Measurements from ENCODE around the gene TMBIM6.

The TMBIM6 gene

DNA sequence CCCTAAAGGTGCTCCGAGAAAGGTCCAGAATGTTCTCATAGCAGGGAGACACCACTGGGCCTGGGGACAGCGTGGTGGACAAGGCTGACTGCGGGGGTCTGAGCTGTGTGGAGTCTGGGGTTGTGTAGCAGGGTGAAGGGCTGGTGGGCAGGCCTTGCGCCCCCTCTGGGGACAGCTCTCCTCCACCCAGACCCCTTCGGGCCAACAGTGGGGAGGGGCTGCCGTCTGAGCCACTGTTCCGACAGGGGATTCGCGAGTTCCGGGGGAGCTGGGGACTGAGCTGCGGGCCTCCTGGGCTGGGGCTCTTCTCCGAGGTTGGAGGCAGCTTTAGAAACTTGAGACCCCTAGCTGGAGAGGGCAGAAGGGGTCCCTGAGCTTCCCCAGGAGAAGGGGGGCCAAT is 54.8 kb downstream of the TMBIM6 start:
- TF ChIP-seq, protein P1, sequence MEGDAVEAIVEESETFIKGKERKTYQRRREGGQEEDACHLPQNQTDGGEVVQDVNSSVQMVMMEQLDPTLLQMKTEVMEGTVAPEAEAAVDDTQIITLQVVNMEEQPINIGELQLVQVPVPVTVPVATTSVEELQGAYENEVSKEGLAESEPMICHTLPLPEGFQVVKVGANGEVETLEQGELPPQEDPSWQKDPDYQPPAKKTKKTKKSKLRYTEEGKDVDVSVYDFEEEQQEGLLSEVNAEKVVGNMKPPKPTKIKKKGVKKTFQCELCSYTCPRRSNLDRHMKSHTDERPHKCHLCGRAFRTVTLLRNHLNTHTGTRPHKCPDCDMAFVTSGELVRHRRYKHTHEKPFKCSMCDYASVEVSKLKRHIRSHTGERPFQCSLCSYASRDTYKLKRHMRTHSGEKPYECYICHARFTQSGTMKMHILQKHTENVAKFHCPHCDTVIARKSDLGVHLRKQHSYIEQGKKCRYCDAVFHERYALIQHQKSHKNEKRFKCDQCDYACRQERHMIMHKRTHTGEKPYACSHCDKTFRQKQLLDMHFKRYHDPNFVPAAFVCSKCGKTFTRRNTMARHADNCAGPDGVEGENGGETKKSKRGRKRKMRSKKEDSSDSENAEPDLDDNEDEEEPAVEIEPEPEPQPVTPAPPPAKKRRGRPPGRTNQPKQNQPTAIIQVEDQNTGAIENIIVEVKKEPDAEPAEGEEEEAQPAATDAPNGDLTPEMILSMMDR (IDR thresholded peaks at IDR 0.05), result no peak
- Histone ChIP-seq H3K9me3 (no peaks in the 10 kb centered on the region), H3K4me1 (ENCODE audit: control insufficient read depth in 1 of 2, insufficient read depth in 1 of 2, low read depth in 1 of 2, low read length in 1 of 2) (peaks cover 31 to 32% of the 10 kb centered on the region in 2 experiments), H3K27ac (peak overlapping the region; percentile 76), H3K4me3 (ENCODE audit: low read depth in 1 of 2, low read length in 1 of 2) (peak overlapping the region; percentile 62 to 63), H3K27me3 (no peaks in the 10 kb centered on the region), H3K36me3 (peaks cover 35% of the 10 kb centered on the region)

DNA sequence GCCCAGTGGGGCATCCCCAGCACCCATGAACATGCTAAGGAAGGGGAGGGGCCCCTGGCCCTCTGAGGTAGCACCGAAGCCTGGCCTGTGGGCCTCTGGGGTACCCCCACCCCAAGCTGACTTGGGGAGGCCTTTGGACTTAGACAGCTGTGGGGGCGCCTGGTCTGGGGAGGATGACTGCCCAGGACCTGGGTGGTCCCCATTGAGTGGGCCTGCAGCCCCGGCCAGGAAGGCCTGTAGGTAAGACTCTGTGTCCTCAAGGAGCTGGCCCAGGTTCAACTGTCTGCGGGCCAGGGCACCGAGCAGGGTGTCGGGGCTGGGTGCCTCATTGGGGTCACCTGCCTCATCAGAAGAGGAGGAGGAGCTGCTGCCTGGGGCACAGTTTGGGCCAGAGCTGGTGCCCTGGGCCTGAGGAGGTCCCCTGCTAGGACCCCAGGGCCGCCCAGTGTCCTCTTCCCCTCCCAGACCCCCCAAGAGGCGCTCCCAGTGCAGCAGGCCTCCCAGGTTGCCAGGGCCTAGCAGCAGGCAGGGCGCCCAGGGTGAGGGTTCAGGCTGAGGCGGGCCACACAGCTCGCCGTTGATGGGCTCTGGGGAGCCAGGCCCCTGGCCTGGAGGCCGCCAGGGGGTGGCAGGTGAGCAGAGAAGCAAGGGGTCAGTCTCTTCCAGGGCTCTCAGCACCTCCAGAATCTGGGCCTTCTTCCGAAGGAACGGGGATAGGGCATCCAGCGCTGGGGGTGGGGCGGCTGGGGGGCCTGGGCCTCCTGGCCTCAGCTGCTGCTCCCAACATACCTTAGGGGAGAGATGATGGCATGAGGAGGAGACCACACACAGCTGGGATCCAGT is 55.5 kb downstream of the TMBIM6 start:
- Histone ChIP-seq H3K36me3 (peaks cover 35% of the 10 kb centered on the region), H3K4me1 (ENCODE audit: control insufficient read depth in 1 of 2, insufficient read depth in 1 of 2, low read depth in 1 of 2, low read length in 1 of 2) (peaks cover 28 to 31% of the 10 kb centered on the region in 2 experiments)
- TF ChIP-seq, protein P1 (IDR thresholded peaks at IDR 0.05), result no peak

DNA sequence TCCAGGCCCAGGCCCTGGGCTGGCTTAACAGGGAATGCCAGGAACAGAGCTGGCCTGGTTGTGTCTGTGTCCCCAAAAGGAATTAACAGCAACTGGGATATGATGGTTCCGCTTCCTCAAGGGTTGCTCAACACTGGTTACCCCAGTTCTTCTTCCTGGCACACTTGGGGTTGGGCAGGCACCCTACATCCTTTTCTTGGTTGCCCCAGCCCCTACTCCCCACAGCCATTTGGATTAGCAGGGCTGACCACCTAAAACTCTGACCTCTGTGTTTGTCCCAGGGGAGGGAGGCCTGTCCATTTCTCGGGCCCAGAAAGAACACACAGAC is 56.1 kb downstream of the TMBIM6 start:
- peak overlapping the region; percentile 76 for H3K27ac ChIP-seq
- H3K4me3 ChIP-seq (ENCODE audit: low read depth in 1 of 2, low read length in 1 of 2), result peak overlapping the region; percentile 62 to 63
- TF ChIP-seq, protein P1 (IDR thresholded peaks at IDR 0.05), result no peak
- no peaks in the 10 kb centered on the region for H3K27me3 ChIP-seq
- peaks cover 28 to 31% of the 10 kb centered on the region in 2 experiments for H3K4me1 ChIP-seq (ENCODE audit: control insufficient read depth in 1 of 2, insufficient read depth in 1 of 2, low read depth in 1 of 2, low read length in 1 of 2)
- no peaks in the 10 kb centered on the region for H3K9me3 ChIP-seq
- H3K36me3 ChIP-seq, result peaks cover 31% of the 10 kb centered on the region

More for the DNA sequence above, 55.5 kb downstream of the TMBIM6 start:
- peak overlapping the region; percentile 76 for H3K27ac ChIP-seq
- H3K9me3 ChIP-seq, result no peaks in the 10 kb centered on the region
- no peaks in the 10 kb centered on the region for H3K27me3 ChIP-seq
- H3K4me3 ChIP-seq (ENCODE audit: low read depth in 1 of 2, low read length in 1 of 2), result peak overlapping the region; percentile 62 to 63

DNA sequence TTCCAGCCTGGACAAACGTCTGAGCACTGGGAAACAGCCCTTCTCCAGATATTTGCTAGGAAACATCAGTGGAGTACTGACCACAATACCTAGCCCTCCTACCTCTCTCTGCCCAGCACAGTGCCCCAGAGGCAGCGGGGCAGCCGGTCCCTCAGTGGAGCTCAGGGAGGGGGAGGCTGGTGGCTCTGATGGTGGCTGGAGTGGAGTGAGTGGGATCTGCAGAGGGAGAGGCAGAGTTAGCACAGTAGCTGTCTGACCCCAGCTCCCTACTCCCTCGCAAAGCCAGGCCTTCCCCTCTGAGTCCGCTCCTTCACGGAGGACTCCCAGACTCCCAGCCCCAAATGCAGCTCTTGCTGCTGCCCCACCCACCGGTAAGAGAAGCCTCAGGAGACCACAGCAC is 56.9 kb downstream of the TMBIM6 start:
- peaks cover 30% of the 10 kb centered on the region for H3K36me3 ChIP-seq
- peak overlapping the region; percentile 76 for H3K27ac ChIP-seq
- TF ChIP-seq, protein P1 (IDR thresholded peaks at IDR 0.05), result no peak
- H3K27me3 ChIP-seq, result no peaks in the 10 kb centered on the region
- H3K4me1 ChIP-seq (ENCODE audit: control insufficient read depth in 1 of 2, insufficient read depth in 1 of 2, low read depth in 1 of 2, low read length in 1 of 2), result peaks cover 28 to 31% of the 10 kb centered on the region in 2 experiments
- H3K9me3 ChIP-seq, result no peaks in the 10 kb centered on the region
- no peak overlapping the region for H3K4me3 ChIP-seq (ENCODE audit: low read depth in 1 of 2, low read length in 1 of 2)

DNA sequence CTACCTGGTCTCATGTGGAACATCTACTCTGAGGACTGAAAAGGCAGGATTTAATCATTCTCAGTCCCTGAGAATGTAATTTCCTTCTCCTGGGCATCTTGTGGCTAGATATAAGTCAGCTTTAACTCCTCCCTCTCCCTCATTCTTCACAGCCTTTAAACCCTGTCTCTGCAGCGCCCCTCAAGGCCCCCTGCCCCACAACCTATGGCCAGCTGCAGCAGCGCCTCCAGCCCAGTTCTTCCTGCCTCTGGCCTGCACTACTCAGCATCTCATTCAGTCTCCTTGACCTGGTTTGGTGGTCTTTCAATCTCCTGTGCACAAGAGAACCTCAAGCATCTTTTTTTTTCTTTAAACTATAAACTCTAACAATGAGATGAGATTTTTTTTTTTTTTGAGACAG is 57.6 kb downstream of the TMBIM6 start:
- Histone ChIP-seq H3K36me3 (peaks cover 30% of the 10 kb centered on the region), H3K9me3 (no peaks in the 10 kb centered on the region), H3K4me3 (ENCODE audit: low read depth in 1 of 2, low read length in 1 of 2) (no peak overlapping the region), H3K4me1 (ENCODE audit: control insufficient read depth in 1 of 2, insufficient read depth in 1 of 2, low read depth in 1 of 2, low read length in 1 of 2) (peaks cover 28 to 31% of the 10 kb centered on the region in 2 experiments), H3K27me3 (no peaks in the 10 kb centered on the region), H3K27ac (peak overlapping the region; percentile 76)
- TF ChIP-seq, protein P1 (IDR thresholded peaks at IDR 0.05), result no peak
